Stimulated activated CD8-positive, alpha-beta memory T cell treated with anti-CD3 and anti-CD28 coated beads, Interleukin-15, amount 100 ng/mL, for 48 hours (primary cell): ENCODE results near the gene ATAD3A.
"Not testable (repeated sequence)": the region's sequence is repeated elsewhere in the genome, so short reads cannot be mapped to it uniquely, and the experiment has no call there.

Source experiments
- DNase-seq, 2 donors: peaks; one replicate each; pipeline ENCODE4 v3.0.0-alpha.2; 2020; ENCODE audit warnings: low read depth in 2 of 2

Gene ATAD3A

GRCh38 chr1:1511533-1512285 lies at the start of gene ATAD3A:
TSS of gene ATAD3A (plus strand) at chr1:1512162. CDS start at chr1:1512269, 107 bp downstream.
- peak; percentile 97 for DNase-seq

- DNase-seq, result no peak
Measured at GRCh38 chr1:1462318-1462966, 49.5 kb upstream of the ATAD3A start.

GRCh38 chr1:1463312-1463711 lies 48.6 kb upstream of the ATAD3A start:
- DNase-seq, result no peak

- DNase-seq, result not testable (repeated sequence)
Measured at GRCh38 chr1:1468196-1468985, 43.6 kb upstream of the ATAD3A start.

- DNase-seq, result no peak
Measured at GRCh38 chr1:1470626-1471388, 41.2 kb upstream of the ATAD3A start.

- DNase-seq, result peak; percentile 95
Measured at GRCh38 chr1:1471389-1472052, 40.4 kb upstream of the ATAD3A start, which contains the start of gene ATAD3B. TSS of gene ATAD3B (plus strand) at chr1:1471765. CDS start at chr1:1471885, 120 bp downstream.

GRCh38 chr1:1472053-1472876 lies 39.7 kb upstream of the ATAD3A start:
- not testable (repeated sequence) for DNase-seq

GRCh38 chr1:1476011-1476410 lies 36.0 kb upstream of the ATAD3A start:
- not testable (repeated sequence) for DNase-seq

- DNase-seq, result no peak
Measured at GRCh38 chr1:1477206-1477605, 34.8 kb upstream of the ATAD3A start.

- no peak for DNase-seq
Measured at GRCh38 chr1:1479547-1480487, 32.1 kb upstream of the ATAD3A start.

- DNase-seq, result not testable (repeated sequence)
Measured at GRCh38 chr1:1480488-1480867, 31.5 kb upstream of the ATAD3A start.

- not testable (repeated sequence) for DNase-seq
Measured at GRCh38 chr1:1481811-1482210, 30.2 kb upstream of the ATAD3A start.

- no peak for DNase-seq
Measured at GRCh38 chr1:1482856-1483255, 29.1 kb upstream of the ATAD3A start.

GRCh38 chr1:1483714-1484113 lies 28.2 kb upstream of the ATAD3A start:
- DNase-seq, result no peak

- not testable (repeated sequence) for DNase-seq
Measured at GRCh38 chr1:1484976-1485750, 26.8 kb upstream of the ATAD3A start.

GRCh38 chr1:1485755-1486317 lies 26.1 kb upstream of the ATAD3A start:
- DNase-seq, result not testable (repeated sequence)

- no peak for DNase-seq
Measured at GRCh38 chr1:1487701-1488100, 24.3 kb upstream of the ATAD3A start.

GRCh38 chr1:1489231-1489630 lies 22.7 kb upstream of the ATAD3A start:
- no peak for DNase-seq
